Measurements from ENCODE around the gene LYPD6. TPM values are rescaled to one million over a fixed set of nuclear protein-coding genes. Genes with fewer than 3 reads are reported as not detected.

LYPD6 gene
- total and polyA plus RNA-seq, 10 donors = 0.05 to 2.3 (median 0.41) TPM

DNA sequence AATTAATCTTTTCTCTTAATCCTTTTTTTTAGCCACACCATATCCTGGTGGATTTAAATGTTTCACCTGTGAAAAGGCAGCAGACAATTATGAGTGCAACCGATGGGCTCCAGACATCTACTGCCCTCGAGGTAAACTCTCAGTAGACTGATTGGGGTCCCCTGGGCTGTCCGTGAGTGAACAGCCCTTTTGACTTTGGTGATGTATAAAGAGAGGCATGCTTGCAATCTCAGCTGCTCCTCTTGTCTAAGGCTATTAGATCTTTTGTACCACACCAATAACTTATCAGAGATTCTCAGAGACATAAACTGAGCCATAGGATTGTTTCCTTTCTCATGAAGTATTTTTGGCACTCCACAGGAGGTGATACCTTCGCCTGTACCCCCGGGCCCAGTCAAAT, 118.6 kb downstream of the LYPD6 start:
- intact Hi-C loops (cut with DNase I; ENCODE audit: low total_unique reads) = no loop called here
- H3K36me3 ChIP-seq = no peaks in the 10 kb centered on the region
- H3K27ac ChIP-seq = no peak overlapping the region
- no peak for DNase-seq
- no peaks in the 10 kb centered on the region for H3K27me3 ChIP-seq (replicated peaks in 1 of 7)
- 81 to 88% (median 84%) methylated on average over 5 of the region's 5 CpGs for WGBS, 5 donors
- no peaks in the 10 kb centered on the region for H3K4me1 ChIP-seq
- no peak for TF ChIP-seq POLR2AphosphoS5 (IDR thresholded peaks at IDR 0.05)
- TF ChIP-seq POLR2A (IDR thresholded peaks at IDR 0.05) = no peak
- TF ChIP-seq, protein P1, sequence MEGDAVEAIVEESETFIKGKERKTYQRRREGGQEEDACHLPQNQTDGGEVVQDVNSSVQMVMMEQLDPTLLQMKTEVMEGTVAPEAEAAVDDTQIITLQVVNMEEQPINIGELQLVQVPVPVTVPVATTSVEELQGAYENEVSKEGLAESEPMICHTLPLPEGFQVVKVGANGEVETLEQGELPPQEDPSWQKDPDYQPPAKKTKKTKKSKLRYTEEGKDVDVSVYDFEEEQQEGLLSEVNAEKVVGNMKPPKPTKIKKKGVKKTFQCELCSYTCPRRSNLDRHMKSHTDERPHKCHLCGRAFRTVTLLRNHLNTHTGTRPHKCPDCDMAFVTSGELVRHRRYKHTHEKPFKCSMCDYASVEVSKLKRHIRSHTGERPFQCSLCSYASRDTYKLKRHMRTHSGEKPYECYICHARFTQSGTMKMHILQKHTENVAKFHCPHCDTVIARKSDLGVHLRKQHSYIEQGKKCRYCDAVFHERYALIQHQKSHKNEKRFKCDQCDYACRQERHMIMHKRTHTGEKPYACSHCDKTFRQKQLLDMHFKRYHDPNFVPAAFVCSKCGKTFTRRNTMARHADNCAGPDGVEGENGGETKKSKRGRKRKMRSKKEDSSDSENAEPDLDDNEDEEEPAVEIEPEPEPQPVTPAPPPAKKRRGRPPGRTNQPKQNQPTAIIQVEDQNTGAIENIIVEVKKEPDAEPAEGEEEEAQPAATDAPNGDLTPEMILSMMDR (IDR thresholded peaks at IDR 0.05 in 8 of 11, conservative IDR thresholded peaks at IDR 0.05 in 3 of 11) = no peak
- no peak overlapping the region for H3K4me3 ChIP-seq
- H3K9me3 ChIP-seq = no peaks in the 10 kb centered on the region

DNA sequence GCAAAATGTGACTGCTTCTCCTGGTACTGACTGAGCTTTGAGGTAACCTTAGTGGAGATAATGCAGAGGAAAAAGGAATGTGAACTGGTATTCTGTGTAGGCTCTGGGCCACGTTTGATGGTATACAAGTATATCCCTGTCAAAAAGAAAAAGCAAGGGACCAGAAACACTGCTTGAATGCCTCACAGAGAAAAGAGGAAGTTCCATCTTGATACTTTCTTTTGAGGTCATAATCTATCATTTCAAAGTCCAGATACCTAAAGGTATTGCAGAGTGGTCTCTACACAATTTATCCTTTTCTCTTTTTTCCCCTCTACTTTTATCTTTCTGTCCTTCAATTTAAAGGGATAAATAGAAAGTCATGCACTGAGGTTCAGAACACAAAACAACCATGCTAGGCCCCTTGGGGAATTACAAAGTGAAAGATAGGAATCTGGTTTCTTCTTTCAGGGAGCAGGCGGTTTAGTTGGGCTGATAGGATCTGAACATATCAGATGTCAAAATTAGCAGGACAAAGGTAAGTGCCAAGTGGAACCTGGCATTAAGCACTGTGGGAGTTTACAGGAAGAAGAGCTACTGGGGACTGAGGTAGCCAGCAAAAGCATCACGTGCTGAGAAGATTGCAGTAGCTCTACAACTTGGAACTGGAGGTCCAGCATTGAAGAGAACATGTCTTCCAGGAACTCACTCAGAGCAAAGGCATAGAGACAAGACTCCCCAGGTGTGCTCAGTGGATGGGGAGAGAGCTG, 121.2 kb downstream of the LYPD6 start:
- no peaks in the 10 kb centered on the region for H3K4me1 ChIP-seq
- no peaks in the 10 kb centered on the region for H3K27me3 ChIP-seq (replicated peaks in 1 of 7)
- H3K36me3 ChIP-seq = no peaks in the 10 kb centered on the region
- H3K4me3 ChIP-seq = no peak overlapping the region
- intact Hi-C loops (cut with DNase I; ENCODE audit: low total_unique reads) = no loop called here
- no peaks in the 10 kb centered on the region for H3K9me3 ChIP-seq
- DNase-seq = no peak
- 59 to 69% (median 65%) methylated on average over 3 of the region's 3 CpGs for WGBS, 5 donors
- TF ChIP-seq, protein P1 (IDR thresholded peaks at IDR 0.05 in 8 of 11, conservative IDR thresholded peaks at IDR 0.05 in 3 of 11) = no peak
- no peak for TF ChIP-seq POLR2AphosphoS5 (IDR thresholded peaks at IDR 0.05)
- no peak overlapping the region for H3K27ac ChIP-seq

DNA sequence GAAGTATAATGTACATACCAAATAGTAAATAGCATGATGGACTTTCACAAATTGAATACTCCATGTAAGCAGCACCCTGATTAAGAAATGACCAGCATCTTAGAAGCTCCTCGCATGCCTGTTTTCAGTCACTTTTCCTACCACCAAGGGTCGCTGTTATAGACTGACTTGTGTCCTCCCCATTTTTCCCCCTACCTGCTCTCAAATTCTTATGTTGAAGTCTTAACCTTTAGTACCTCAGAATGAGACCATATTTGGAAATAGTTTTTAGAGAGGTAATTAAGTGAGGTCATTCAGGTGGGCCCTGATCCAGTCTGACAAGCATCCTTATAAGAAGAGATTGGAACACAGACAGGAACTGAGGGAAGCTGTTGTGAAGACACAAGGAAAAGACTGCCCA, 125.9 kb downstream of the LYPD6 start:
- no peak for TF ChIP-seq POLR2A (IDR thresholded peaks at IDR 0.05)
- TF ChIP-seq POLR2AphosphoS5 (IDR thresholded peaks at IDR 0.05) = no peak
- TF ChIP-seq, protein P1 (IDR thresholded peaks at IDR 0.05 in 8 of 11, conservative IDR thresholded peaks at IDR 0.05 in 3 of 11) = no peak
- Histone ChIP-seq H3K36me3 (no peaks in the 10 kb centered on the region), H3K4me3 (no peak overlapping the region), H3K27me3 (replicated peaks in 1 of 7) (no peaks in the 10 kb centered on the region), H3K9me3 (peaks cover 0 to 35% (median 24%) of the 10 kb centered on the region in 8 donors), H3K4me1 (no peaks in the 10 kb centered on the region), H3K27ac (no peak overlapping the region)
- WGBS, 5 donors = 74 to 79% (median 75%) methylated on average over 2 of the region's 2 CpGs
- intact Hi-C loops (cut with DNase I; ENCODE audit: low total_unique reads) = no loop called here
- DNase-seq = no peak

DNA sequence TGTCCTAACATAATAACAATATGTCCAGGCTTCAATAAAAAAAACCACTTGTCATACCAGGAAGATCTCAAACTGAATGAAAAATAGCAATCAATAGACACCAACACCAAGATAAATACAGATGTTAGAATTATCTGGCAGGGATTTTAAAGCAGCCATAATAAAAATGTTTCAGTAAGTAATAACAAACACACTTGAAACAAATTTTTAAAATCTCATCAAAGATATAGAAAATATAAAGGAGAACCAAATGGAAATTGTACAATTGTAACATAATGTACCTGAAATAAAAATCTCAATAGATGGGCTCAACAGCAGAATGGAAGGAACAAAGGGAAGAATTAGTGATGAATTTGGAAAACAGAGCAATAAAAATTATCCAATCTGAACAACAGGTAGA, 128.1 kb downstream of the LYPD6 start:
- intact Hi-C loops (cut with DNase I; ENCODE audit: low total_unique reads) = no loop called here
- Histone ChIP-seq H3K27me3 (replicated peaks in 1 of 7) (no peaks in the 10 kb centered on the region), H3K4me1 (no peaks in the 10 kb centered on the region), H3K4me3 (no peak overlapping the region), H3K27ac (no peak overlapping the region), H3K9me3 (peaks cover 0 to 50% (median 33%) of the 10 kb centered on the region in 8 donors), H3K36me3 (no peaks in the 10 kb centered on the region)
- no peak for TF ChIP-seq POLR2AphosphoS5 (IDR thresholded peaks at IDR 0.05)
- TF ChIP-seq POLR2A (IDR thresholded peaks at IDR 0.05) = no peak
- TF ChIP-seq, protein P1 (IDR thresholded peaks at IDR 0.05 in 8 of 11, conservative IDR thresholded peaks at IDR 0.05 in 3 of 11) = no peak
- DNase-seq = no peak

Data from spleen (tissue), 11 donors.